GM19025 (cell line): ENCODE measurements around the gene TXNRD2.
"Not testable (repeated sequence)": the region's sequence is repeated elsewhere in the genome, so short reads cannot be mapped to it uniquely, and the experiment has no call there.

Experiments used
- ATAC-seq: cut with Tn5 transposase; IDR thresholded peaks from one replicate; pipeline ENCODE4 v1.9.1; 2021; ENCODE audit warnings: mild to moderate bottlenecking, low read depth, moderate library complexity; ENCODE audit not compliant: unreplicated experiment

Gene TXNRD2

GRCh38 chr22:19911540-19912270, 29.9 kb downstream of the TXNRD2 start:
- ATAC-seq, result no peak

- no peak for ATAC-seq
Observed at GRCh38 chr22:19910180-19910744, 31.4 kb downstream of the TXNRD2 start.

- ATAC-seq, result no peak
Observed at GRCh38 chr22:19909350-19910179, 32.1 kb downstream of the TXNRD2 start.

GRCh38 chr22:19907902-19908301, 33.7 kb downstream of the TXNRD2 start:
- not testable (repeated sequence) for ATAC-seq

- ATAC-seq, result not testable (repeated sequence)
Observed at GRCh38 chr22:19906864-19907263, 34.8 kb downstream of the TXNRD2 start.

GRCh38 chr22:19905347-19906276, 36.0 kb downstream of the TXNRD2 start:
- no peak for ATAC-seq

GRCh38 chr22:19904935-19905334, 36.7 kb downstream of the TXNRD2 start:
- no peak for ATAC-seq

- no peak for ATAC-seq
Observed at GRCh38 chr22:19904174-19904856, 37.3 kb downstream of the TXNRD2 start.

- no peak for ATAC-seq
Observed at GRCh38 chr22:19903513-19903912, 38.1 kb downstream of the TXNRD2 start.

- ATAC-seq, result no peak
Observed at GRCh38 chr22:19903031-19903430, 38.6 kb downstream of the TXNRD2 start.

GRCh38 chr22:19902245-19902715, 39.3 kb downstream of the TXNRD2 start:
- ATAC-seq, result no peak

GRCh38 chr22:19901577-19902244, 39.9 kb downstream of the TXNRD2 start:
- no peak for ATAC-seq

- ATAC-seq, result no peak
Observed at GRCh38 chr22:19900707-19901436, 40.7 kb downstream of the TXNRD2 start.

GRCh38 chr22:19898831-19899567, 42.6 kb downstream of the TXNRD2 start:
- no peak for ATAC-seq

- no peak for ATAC-seq
Observed at GRCh38 chr22:19898145-19898544, 43.5 kb downstream of the TXNRD2 start.

GRCh38 chr22:19897726-19898125, 43.9 kb downstream of the TXNRD2 start:
- ATAC-seq, result no peak

GRCh38 chr22:19896665-19897355, 44.8 kb downstream of the TXNRD2 start:
- no peak for ATAC-seq
